Activated T-cell treated with anti-CD3 and anti-CD28 coated beads for 4 hours (primary cell): ENCODE measurements around the gene MTG1.
"Not testable (repeated sequence)": the region's sequence is repeated elsewhere in the genome, so short reads cannot be mapped to it uniquely, and the experiment has no call there.

Experiments used
- DNase-seq: peaks from one replicate; pipeline ENCODE4 v3.0.0-alpha.2; 2020

Gene MTG1

DNA sequence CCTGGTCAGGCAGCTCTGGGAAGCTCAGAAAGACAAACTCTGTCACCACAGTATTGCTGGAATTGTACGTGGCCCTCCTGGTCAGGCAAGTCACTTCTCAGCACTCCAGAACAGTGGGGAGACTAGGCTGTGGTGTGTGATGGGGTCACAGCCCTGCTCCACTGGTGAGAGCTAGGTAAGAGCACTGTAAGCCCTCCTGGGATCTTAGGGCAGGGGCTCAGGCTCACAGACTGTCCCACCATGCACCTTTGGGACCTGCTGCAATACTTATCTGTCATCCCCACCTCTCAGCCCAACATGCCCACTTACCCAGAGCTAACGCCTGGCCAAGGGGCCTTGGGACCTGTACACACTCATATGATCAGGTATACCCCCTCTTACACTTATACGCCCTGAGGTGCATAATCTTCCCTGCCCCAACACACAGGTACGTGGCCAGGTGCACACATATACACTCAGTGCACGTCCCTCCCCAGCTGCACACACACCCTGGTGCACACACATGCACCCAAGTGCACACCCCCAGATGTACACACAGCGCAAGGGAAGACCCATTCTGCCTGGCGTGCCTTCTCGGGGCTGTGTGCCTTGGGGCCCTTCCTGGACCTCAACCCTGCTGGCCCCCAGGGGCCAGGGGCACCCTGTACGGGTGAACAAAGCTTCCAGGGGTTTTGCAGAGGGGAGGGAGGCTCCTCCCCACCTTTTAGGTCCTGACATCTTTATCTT lies 38.1 kb downstream of the MTG1 start:
- DNase-seq, result not testable (repeated sequence)

DNA sequence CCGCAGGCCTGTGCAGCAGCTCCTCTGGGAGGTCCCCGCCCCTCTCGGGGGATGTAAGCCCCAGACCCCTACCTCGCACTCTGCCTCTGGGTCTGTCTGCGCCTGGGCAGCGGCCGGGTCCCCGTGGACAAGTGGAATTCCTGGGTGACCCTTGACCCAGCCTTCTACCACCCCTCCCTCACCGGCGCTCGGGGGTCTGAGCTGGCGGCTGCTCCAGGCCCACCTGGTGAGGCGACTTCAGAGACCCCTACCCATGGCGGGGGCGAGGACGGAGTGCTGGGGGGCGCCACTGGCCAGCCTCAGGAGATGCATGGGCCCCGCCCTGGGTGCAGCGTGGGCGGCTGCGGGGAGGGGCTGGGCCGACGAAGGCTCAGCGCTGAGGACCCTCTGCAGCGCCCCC lies 38.8 kb downstream of the MTG1 start:
- DNase-seq, result not testable (repeated sequence)

DNA sequence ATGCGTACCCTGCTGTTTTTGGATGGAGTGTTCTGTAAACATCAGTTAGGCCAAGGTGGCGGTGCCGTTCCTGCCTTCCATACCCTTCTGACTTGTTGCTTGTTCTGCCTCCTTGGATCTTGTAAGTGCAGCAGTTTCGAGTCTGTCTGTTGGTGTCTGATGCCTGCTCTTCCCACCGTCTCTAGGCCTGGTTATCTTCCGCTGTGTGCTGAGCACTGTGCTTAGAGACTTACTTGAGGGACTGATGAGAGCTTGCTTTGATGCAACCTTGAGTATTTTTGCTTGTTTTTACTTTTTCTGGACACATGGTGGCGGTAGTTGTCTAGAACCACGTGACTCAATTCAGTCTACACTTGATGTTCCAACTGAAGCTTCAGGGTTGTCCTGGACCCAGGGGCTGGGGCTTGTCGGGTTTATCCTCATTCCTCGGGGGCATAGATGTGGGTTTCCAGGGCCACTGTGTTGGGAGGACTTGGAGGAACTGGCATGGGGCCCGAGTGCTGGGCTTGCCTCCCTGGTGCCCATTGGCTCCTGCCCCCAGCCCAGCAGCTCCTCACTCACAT lies 44.8 kb downstream of the MTG1 start:
- DNase-seq, result no peak

- DNase-seq, result no peak
These were observed 45.8 kb downstream of the MTG1 start for GRCh38 chr10:133439517-133440461.

- DNase-seq, result no peak
These were observed 46.8 kb downstream of the MTG1 start for GRCh38 chr10:133440633-133441285.

DNA sequence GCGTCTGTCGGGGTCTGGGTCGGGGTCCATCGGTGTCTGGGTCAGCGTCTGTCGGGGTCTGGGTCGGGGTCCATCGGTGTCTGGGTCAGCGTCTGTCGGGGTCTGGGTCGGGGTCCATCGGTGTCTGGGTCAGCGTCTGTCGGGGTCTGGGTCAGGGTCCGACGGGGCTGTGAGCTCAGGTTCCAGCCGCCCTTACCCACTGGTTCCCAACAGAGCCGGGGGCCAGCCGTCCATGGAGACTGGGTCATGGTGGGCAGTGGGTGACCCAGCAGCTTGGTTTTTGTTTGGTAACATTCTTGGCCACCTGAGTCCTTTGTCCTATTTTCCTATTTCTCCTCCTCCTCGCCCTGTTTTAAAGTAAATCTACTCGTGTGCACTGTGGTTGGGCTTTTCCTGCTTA lies 47.4 kb downstream of the MTG1 start:
- DNase-seq, result not testable (repeated sequence)

- DNase-seq, result no peak
These were observed 47.8 kb downstream of the MTG1 start for GRCh38 chr10:133441780-133442179.

DNA sequence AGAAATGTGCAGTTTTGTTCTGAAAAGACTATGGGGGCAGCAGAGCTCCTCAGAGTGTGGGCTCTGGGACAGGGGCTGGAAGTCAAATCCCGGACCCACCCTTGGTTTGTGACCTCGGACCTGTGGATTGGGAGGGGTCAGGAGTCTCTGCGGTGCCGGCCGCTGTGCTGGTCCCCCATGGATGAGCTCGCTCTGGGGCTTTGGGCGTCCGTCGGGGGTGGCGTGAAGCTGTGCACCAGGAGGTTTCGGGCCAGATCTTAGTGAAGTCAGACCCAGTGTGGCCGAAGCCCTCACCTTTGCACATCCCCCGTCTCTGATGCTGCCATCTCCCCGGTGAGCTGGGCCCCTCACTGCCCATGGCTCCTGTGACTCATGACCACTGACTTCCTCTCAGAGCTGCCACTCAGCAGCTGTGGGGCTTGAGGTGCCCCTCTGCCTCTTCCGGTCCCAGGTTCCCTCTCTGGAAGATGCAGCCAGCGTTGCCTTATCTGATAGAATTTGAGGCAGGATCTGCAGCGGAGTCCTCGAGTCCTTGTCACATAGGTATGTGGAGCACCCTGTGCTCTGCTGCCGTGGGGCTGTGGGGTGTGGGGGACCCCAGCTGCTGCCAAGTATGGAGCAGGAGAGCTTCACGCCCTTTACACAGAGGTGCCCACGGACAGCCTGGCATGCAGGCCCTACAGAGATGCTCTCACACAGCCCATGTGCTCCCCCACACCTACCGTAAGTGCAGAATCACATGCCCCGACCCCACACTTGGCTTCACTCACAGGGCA lies 48.4 kb downstream of the MTG1 start:
- DNase-seq, result no peak

DNA sequence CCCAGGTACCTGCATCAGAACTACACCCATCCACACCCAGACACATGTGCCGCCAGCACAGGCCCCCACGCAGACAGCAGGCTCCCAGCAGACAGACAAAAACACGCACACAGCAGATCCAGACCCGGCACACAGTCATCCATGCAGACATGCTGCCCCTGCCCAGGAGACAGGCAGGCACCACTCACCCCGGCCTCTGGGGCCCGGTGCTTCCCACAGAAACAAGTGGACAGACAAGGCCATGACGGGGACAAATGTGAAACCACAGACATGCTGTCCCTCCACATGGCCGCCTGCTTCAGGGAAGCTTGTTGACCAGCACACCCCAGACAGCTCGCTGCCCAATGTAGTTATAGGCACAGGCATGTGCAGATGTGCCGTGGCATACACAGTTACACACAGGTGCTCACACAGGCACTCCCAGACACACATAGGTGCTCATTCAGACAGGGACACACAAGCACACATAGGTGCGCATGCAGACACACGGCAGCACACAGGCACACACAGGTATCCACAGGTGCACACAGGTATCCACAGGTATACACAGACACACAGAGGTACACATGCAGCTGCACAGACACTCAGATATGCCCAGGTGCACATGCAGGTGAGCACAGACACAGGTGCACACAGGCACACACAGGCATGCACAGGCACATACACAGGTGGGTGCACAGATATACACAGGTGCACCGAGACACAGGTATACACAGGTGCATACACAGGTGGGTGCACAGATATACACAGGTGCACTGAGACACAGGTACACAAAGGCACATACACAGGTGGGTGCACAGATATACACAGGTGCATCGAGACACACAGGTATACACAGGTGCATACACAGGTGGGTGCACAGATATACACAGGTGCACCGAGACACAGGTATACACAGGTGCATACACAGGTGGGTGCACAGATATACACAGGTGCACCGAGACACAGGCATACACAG lies 49.3 kb downstream of the MTG1 start:
- no peak for DNase-seq

- DNase-seq, result no peak
These were observed 50.6 kb downstream of the MTG1 start for GRCh38 chr10:133444342-133445267.

DNA sequence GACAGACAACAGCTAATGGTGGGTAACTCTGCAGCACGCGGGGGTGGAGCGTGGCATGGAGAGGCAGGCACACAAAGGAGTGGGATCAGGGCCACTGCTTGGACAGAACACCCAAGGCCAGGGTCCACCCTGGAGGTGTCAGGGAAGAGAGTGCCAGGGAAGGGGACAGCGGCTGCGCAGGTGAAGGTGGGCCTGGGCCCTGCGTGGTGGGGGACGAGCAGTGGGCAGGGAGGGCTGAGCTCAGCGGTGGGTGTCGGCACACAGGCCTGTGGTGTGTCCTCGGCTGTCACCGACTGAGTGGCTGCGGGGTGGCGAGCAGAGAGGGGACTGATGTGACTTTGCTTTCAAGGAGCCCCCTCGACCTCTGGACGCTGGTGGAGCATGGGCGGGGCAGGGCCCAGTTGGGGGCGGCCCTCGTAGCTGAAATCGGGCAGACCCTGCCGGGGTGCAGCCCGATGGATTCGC lies 51.3 kb downstream of the MTG1 start:
- no peak for DNase-seq

- DNase-seq, result no peak
These were observed 52.1 kb downstream of the MTG1 start for GRCh38 chr10:133445751-133446708.

GRCh38 chr10:133446979-133447378 lies 53.0 kb downstream of the MTG1 start:
- DNase-seq, result no peak

GRCh38 chr10:133448120-133448519 lies 54.2 kb downstream of the MTG1 start:
- no peak for DNase-seq

DNA sequence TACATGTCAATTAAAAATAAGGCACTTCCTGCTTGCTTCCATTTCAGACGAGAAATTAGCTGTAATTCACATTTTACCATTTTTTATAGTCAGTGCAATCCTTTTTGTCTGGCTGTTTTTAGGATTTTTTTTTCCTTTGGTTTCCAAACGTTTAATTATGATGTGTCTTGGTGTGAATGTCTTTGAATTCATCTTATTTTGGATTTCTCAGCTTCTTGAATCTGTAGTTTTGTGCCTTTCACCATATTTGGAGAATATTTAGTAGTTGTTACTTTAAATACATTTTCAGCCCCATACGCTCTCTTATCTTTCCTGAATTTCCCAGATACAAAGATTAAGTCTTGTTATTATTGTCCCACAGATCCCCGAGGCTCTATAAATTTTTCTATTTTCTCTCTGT lies 57.4 kb downstream of the MTG1 start:
- no peak for DNase-seq

GRCh38 chr10:133452453-133452852 lies 58.5 kb downstream of the MTG1 start:
- no peak for DNase-seq

- no peak for DNase-seq
These were observed 59.7 kb downstream of the MTG1 start, which contains the start of gene SCART1 for GRCh38 chr10:133453516-133454203. Gene SCART1, plus strand, starts transcription at chr10:133453945. Its CDS starts 53 bp downstream, at chr10:133453998.
